ENCODE results near the gene SLC25A13.

Gene SLC25A13

GRCh38 chr7:96184783-96185182 is 137.1 kb downstream of the SLC25A13 start:
- TF ChIP-seq CTCF (conservative IDR thresholded peaks at IDR 0.05) (no peak), ZFX (IDR thresholded peaks at IDR 0.05) (no peak)
- H3K27ac ChIP-seq, result no peak overlapping the region

- TF ChIP-seq ZFX (IDR thresholded peaks at IDR 0.05), result no peak
- peak; percentile 15 for TF ChIP-seq CTCF (conservative IDR thresholded peaks at IDR 0.05)
- H3K27ac ChIP-seq, result no peak overlapping the region
These were observed 138.7 kb downstream of the SLC25A13 start for GRCh38 chr7:96183163-96183670.

- H3K27ac ChIP-seq, result no peak overlapping the region
- no peak for TF ChIP-seq ZFX (IDR thresholded peaks at IDR 0.05)
- TF ChIP-seq CTCF (conservative IDR thresholded peaks at IDR 0.05), result no peak
These were observed 139.3 kb downstream of the SLC25A13 start for GRCh38 chr7:96182424-96183158.

GRCh38 chr7:96181174-96181573 is 140.7 kb downstream of the SLC25A13 start:
- no peak overlapping the region for H3K27ac ChIP-seq
- no peak for TF ChIP-seq CTCF (conservative IDR thresholded peaks at IDR 0.05)
- no peak for TF ChIP-seq ZFX (IDR thresholded peaks at IDR 0.05)

GRCh38 chr7:96179837-96180236 is 142.1 kb downstream of the SLC25A13 start:
- no peak overlapping the region for H3K27ac ChIP-seq
- no peak for TF ChIP-seq ZFX (IDR thresholded peaks at IDR 0.05)
- TF ChIP-seq CTCF (conservative IDR thresholded peaks at IDR 0.05), result peak; percentile 29

- TF ChIP-seq CTCF (conservative IDR thresholded peaks at IDR 0.05) (no peak), ZFX (IDR thresholded peaks at IDR 0.05) (no peak)
- no peak overlapping the region for H3K27ac ChIP-seq
These were observed 142.6 kb downstream of the SLC25A13 start for GRCh38 chr7:96179341-96179740.

- TF ChIP-seq ZFX (IDR thresholded peaks at IDR 0.05) (no peak), CTCF (conservative IDR thresholded peaks at IDR 0.05) (no peak)
- H3K27ac ChIP-seq, result no peak overlapping the region
These were observed 143.3 kb downstream of the SLC25A13 start for GRCh38 chr7:96178581-96178980.
